ENCODE results near the gene FLOT1. TPM values are rescaled to one million over a fixed set of nuclear protein-coding genes. Genes with fewer than 3 reads are reported as not detected.

Gene FLOT1
- total and polyA plus RNA-seq, 7 donors, result 141 to 206 (median 174) TPM

GRCh38 chr6:30778001-30778635, 35.6 kb upstream of the FLOT1 start:
- DNase-seq, result no peak
- TF ChIP-seq POLR2A (IDR thresholded peaks at IDR 0.05) (no peak), EP300 (IDR thresholded peaks at IDR 0.05) (no peak), CTCF (IDR thresholded peaks at IDR 0.05) (no peak), POLR2AphosphoS5 (IDR thresholded peaks at IDR 0.05) (no peak)
- H3K36me3 ChIP-seq, result no peaks in the 10 kb centered on the region
- intact Hi-C loops (cut with DNase I), result no loop called here
- 44 to 79% methylated on average over 3 of the region's 3 CpGs for WGBS, 2 donors
- H3K4me3 ChIP-seq, result no peak overlapping the region
- H3K9me3 ChIP-seq, result no peaks in the 10 kb centered on the region
- peaks cover 2 to 58% (median 54%) of the 10 kb centered on the region in 4 donors for H3K4me1 ChIP-seq
- peak overlapping the region in 3 of 4 donors; percentile 85 to 90 (median 89) for H3K27ac ChIP-seq
- H3K27me3 ChIP-seq, result no peaks in the 10 kb centered on the region

GRCh38 chr6:30777155-30777485, 34.6 kb upstream of the FLOT1 start:
- H3K4me1 ChIP-seq, result peaks cover 2 to 49% (median 44%) of the 10 kb centered on the region in 4 donors
- 92 to 94% methylated on average over 3 of the region's 3 CpGs for WGBS, 2 donors
- no peaks in the 10 kb centered on the region for H3K36me3 ChIP-seq
- intact Hi-C loops (cut with DNase I), result no loop called here
- TF ChIP-seq POLR2A (IDR thresholded peaks at IDR 0.05) (no peak), EP300 (IDR thresholded peaks at IDR 0.05) (no peak), POLR2AphosphoS5 (IDR thresholded peaks at IDR 0.05) (no peak), CTCF (IDR thresholded peaks at IDR 0.05) (no peak)
- DNase-seq, result no peak
- no peak overlapping the region for H3K27ac ChIP-seq
- H3K9me3 ChIP-seq, result no peaks in the 10 kb centered on the region
- no peaks in the 10 kb centered on the region for H3K27me3 ChIP-seq
- no peak overlapping the region for H3K4me3 ChIP-seq

GRCh38 chr6:30776390-30777154, 34.1 kb upstream of the FLOT1 start:
- H3K4me1 ChIP-seq, result peaks cover under 1 to 45% (median 40%) of the 10 kb centered on the region in 4 donors
- TF ChIP-seq EP300 (IDR thresholded peaks at IDR 0.05) (no peak), POLR2A (IDR thresholded peaks at IDR 0.05) (no peak), POLR2AphosphoS5 (IDR thresholded peaks at IDR 0.05) (no peak), CTCF (IDR thresholded peaks at IDR 0.05) (no peak)
- H3K4me3 ChIP-seq, result no peak overlapping the region
- H3K27ac ChIP-seq, result no peak overlapping the region
- H3K9me3 ChIP-seq, result no peaks in the 10 kb centered on the region
- H3K27me3 ChIP-seq, result no peaks in the 10 kb centered on the region
- no peaks in the 10 kb centered on the region for H3K36me3 ChIP-seq
- DNase-seq, result no peak
- intact Hi-C loops (cut with DNase I), result no loop called here
- WGBS, 2 donors, result 60 to 80% methylated on average over 5 of the region's 5 CpGs

GRCh38 chr6:30775104-30775503, 32.6 kb upstream of the FLOT1 start:
- DNase-seq, result no peak
- 89 to 90% methylated on average over 2 of the region's 2 CpGs for WGBS, 2 donors
- TF ChIP-seq EP300 (IDR thresholded peaks at IDR 0.05), result no peak
- TF ChIP-seq POLR2AphosphoS5 (IDR thresholded peaks at IDR 0.05), result no peak
- no peak for TF ChIP-seq POLR2A (IDR thresholded peaks at IDR 0.05)
- TF ChIP-seq CTCF (IDR thresholded peaks at IDR 0.05), result no peak

More at GRCh38 chr6:30775104-30775503, 32.6 kb upstream of the FLOT1 start:
- Histone ChIP-seq H3K4me1 (peaks cover 0 to 34% (median 28%) of the 10 kb centered on the region in 4 donors), H3K9me3 (no peaks in the 10 kb centered on the region), H3K36me3 (no peaks in the 10 kb centered on the region), H3K27ac (peak overlapping the region in 2 of 4 donors; percentile 69 to 75), H3K27me3 (no peaks in the 10 kb centered on the region), H3K4me3 (no peak overlapping the region)
- intact Hi-C loops (cut with DNase I), result no loop called here
